Stimulated activated CD8-positive, alpha-beta memory T cell treated with anti-CD3 and anti-CD28 coated beads, Interleukin-12 subunit alpha, Interleukin-12 subunit beta, amount 100 ng/mL, for 4 hours (primary cell): ENCODE measurements around the gene UNC5A.
A peak's percentile ranks its signal among the peaks of the same experiment; 100 is the strongest.

ENCODE experiments used
- DNase-seq: peaks from one replicate; pipeline ENCODE4 v3.0.0-alpha.2; 2020; ENCODE audit warnings: low read depth

UNC5A gene

GRCh38 chr5:176821441-176821840, 11.1 kb downstream of the UNC5A start:
- DNase-seq: no peak

GRCh38 chr5:176822041-176822792, 11.9 kb downstream of the UNC5A start:
- no peak for DNase-seq

GRCh38 chr5:176822793-176823481, 12.6 kb downstream of the UNC5A start:
- DNase-seq: no peak

- DNase-seq: no peak
Measured at GRCh38 chr5:176823869-176824412, 13.6 kb downstream of the UNC5A start.

GRCh38 chr5:176824604-176825003, 14.2 kb downstream of the UNC5A start:
- no peak for DNase-seq

GRCh38 chr5:176825234-176825633, 14.9 kb downstream of the UNC5A start:
- no peak for DNase-seq

- DNase-seq: no peak
Measured at GRCh38 chr5:176825957-176826356, 15.6 kb downstream of the UNC5A start.

- DNase-seq: no peak
Measured at GRCh38 chr5:176827736-176828414, 17.5 kb downstream of the UNC5A start.

GRCh38 chr5:176829320-176829719, 19.0 kb downstream of the UNC5A start:
- no peak for DNase-seq

GRCh38 chr5:176830422-176830994, 20.1 kb downstream of the UNC5A start:
- DNase-seq: no peak

- no peak for DNase-seq
Measured at GRCh38 chr5:176830995-176831423, 20.6 kb downstream of the UNC5A start.

GRCh38 chr5:176831425-176831824, 21.1 kb downstream of the UNC5A start:
- no peak for DNase-seq

GRCh38 chr5:176832162-176832561, 21.8 kb downstream of the UNC5A start:
- DNase-seq: no peak

GRCh38 chr5:176833286-176833685, 22.9 kb downstream of the UNC5A start:
- no peak for DNase-seq

- DNase-seq: no peak
Measured at GRCh38 chr5:176835918-176836317, 25.6 kb downstream of the UNC5A start.

- no peak for DNase-seq
Measured at GRCh38 chr5:176836811-176837706, 26.7 kb downstream of the UNC5A start.

GRCh38 chr5:176837707-176838115, 27.4 kb downstream of the UNC5A start:
- DNase-seq: peak; percentile 19

GRCh38 chr5:176843673-176844072, 33.3 kb downstream of the UNC5A start:
- no peak for DNase-seq

GRCh38 chr5:176844281-176844680, 33.9 kb downstream of the UNC5A start:
- no peak for DNase-seq

- no peak for DNase-seq
Measured at GRCh38 chr5:176844706-176845391, 34.5 kb downstream of the UNC5A start.

GRCh38 chr5:176845392-176845713, 35.0 kb downstream of the UNC5A start:
- DNase-seq: no peak
